Fibroblast of villous mesenchyme (primary cell): ENCODE measurements around the gene CHRNE. TPM values are rescaled to one million over a fixed set of nuclear protein-coding genes. Genes with fewer than 3 reads are reported as not detected.
A peak's percentile ranks its signal among the peaks of the same experiment; 100 is the strongest.
"Not testable (repeated sequence)": the region's sequence is repeated elsewhere in the genome, so short reads cannot be mapped to it uniquely, and the experiment has no call there.

Source experiments
- DNase-seq: peaks from one replicate; pipeline ENCODE4 v3.0.0-alpha.2; 2010; ENCODE audit warnings: low read depth
- H3K4me3 ChIP-seq: 2 replicates; pipeline ENCODE4 v1.5.1; 2011; ENCODE audit warnings: low read depth, mild to moderate bottlenecking, low read length
- total RNA-seq: library from RNA; depleted of rRNA; stranded (reverse); fragments of >200 nt; gene quantifications from 2 replicates; pipeline ENCODE4 v1.2.3, GENCODE V29; 2012
- TF ChIP-seq, protein P1 (sequence below): IDR thresholded peaks from 2 replicates; pipeline ENCODE4 v1.5.1; 2012; ENCODE audit warnings: low read depth, mild to moderate bottlenecking, low read length; ENCODE audit not compliant: insufficient read depth

Gene CHRNE
- total RNA-seq, 1 donor = under 0.01 TPM

DNA sequence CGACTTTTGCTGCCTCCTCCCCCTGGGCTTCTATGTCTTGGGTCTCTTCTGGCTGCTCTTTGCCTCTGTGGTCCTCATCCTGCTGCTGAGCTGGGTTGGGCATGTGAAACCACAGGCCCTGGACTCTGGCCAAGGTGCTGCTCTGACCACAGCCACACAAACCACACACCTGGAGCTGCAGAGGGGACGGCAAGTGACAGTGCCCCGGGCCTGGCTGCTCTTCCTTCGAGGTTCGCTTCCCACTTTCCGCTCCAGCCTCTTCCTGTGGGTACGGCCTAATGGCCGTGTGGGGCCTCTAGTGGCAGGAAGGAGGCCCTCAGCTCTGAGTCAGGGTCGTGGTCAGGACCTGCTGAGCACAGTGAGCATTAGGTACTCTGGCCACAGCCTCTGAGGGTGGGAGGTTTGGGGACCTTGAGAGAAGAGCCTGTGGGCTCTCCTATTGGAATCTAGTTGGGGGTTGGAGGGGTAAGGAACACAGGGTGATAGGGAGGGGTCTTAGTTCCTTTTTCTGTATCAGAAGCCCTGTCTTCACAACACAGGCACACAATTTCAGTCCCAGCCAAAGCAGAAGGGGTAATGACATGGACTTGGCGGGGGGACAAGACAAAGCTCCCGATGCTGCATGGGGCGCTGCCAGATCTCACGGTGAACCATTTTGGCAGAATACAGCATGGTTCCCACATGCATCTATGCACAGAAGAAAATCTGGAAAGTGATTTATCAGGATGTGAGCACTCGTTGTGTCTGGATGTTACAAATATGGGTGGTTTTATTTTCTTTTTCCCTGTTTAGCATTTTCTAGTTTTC lies 31.5 kb upstream of the CHRNE start:
- TF ChIP-seq, protein P1, sequence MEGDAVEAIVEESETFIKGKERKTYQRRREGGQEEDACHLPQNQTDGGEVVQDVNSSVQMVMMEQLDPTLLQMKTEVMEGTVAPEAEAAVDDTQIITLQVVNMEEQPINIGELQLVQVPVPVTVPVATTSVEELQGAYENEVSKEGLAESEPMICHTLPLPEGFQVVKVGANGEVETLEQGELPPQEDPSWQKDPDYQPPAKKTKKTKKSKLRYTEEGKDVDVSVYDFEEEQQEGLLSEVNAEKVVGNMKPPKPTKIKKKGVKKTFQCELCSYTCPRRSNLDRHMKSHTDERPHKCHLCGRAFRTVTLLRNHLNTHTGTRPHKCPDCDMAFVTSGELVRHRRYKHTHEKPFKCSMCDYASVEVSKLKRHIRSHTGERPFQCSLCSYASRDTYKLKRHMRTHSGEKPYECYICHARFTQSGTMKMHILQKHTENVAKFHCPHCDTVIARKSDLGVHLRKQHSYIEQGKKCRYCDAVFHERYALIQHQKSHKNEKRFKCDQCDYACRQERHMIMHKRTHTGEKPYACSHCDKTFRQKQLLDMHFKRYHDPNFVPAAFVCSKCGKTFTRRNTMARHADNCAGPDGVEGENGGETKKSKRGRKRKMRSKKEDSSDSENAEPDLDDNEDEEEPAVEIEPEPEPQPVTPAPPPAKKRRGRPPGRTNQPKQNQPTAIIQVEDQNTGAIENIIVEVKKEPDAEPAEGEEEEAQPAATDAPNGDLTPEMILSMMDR = peak; percentile 52
- H3K4me3 ChIP-seq = no peak overlapping the region
- peak; percentile 42 for DNase-seq

DNA sequence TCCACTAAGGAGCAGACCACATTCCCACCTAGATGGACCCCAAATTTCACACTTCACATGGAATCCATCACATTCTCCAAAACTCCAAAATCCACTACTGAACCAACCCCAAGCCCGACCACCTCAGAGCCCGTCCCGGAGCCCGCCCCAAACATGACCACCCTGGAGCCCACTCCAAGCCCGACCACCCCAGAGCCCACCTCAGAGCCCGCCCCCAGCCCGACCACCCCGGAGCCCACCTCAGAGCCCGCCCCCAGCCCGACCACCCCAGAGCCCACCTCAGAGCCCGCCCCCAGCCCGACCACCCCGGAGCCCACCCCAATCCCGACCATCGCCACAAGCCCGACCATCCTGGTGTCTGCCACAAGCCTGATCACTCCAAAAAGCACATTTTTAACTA lies 30.7 kb upstream of the CHRNE start:
- TF ChIP-seq, protein P1 = no peak
- no peak overlapping the region for H3K4me3 ChIP-seq
- DNase-seq = no peak

DNA sequence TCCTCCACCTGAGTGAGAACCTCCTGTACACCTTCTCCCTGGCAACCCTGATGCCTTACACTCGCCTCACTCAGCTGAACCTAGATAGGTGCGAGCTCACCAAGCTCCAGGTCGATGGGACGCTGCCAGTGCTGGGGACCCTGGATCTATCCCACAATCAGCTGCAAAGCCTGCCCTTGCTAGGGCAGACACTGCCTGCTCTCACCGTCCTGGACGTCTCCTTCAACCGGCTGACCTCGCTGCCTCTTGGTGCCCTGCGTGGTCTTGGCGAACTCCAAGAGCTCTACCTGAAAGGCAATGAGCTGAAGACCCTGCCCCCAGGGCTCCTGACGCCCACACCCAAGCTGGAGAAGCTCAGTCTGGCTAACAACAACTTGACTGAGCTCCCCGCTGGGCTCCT lies 29.9 kb upstream of the CHRNE start:
- DNase-seq = no peak
- no peak overlapping the region for H3K4me3 ChIP-seq
- TF ChIP-seq, protein P1 = no peak

DNA sequence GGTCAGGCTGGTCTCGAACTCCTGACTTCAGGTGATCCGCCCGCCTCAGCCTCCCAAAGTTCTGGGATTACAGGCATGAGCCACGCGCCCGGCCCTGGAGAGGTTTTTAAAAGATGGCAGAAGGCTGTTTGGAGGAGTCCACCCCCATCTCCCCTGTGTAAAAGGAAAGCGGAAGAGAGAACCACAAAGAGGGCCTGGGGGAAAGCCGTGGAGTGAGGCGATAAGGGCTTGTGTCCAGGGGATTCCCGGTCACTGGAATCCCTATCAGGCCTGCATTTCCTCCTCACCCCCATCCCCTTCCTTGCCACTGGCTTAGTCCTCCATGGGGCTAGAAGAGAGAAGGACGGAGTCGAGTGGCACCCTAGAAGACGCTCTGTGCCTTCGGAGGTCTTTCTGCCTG lies 29.1 kb upstream of the CHRNE start, which contains the start of gene GP1BA:
TSS of gene GP1BA (plus strand) at position 315 of the 400 bp plus-strand sequence. CDS start 328 bp downstream, outside the sequence.
- no peak within 1 kb of the TSS for H3K4me3 ChIP-seq
- TF ChIP-seq, protein P1 = no peak
- DNase-seq = no peak

DNA sequence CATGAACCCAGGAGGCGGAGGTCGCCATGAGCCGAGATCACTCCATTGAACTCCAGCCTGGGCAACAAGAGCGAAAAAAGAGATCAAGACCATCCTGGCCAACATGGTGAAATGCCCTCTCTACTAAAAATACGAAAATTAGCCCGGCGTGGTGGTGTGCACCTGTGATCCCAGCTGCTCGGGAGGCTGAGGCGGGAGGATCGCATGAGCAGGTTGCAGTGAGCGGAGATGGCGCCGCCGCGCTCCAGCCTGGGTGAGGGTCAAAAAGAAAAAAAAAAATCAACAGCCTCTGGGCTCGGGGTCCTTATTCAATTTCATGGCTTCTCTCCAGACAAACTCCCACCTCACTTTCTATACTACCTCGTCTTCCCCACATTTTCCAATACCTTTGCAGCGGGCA lies 26.0 kb upstream of the CHRNE start:
- TF ChIP-seq, protein P1 = no peak
- DNase-seq = no peak

DNA sequence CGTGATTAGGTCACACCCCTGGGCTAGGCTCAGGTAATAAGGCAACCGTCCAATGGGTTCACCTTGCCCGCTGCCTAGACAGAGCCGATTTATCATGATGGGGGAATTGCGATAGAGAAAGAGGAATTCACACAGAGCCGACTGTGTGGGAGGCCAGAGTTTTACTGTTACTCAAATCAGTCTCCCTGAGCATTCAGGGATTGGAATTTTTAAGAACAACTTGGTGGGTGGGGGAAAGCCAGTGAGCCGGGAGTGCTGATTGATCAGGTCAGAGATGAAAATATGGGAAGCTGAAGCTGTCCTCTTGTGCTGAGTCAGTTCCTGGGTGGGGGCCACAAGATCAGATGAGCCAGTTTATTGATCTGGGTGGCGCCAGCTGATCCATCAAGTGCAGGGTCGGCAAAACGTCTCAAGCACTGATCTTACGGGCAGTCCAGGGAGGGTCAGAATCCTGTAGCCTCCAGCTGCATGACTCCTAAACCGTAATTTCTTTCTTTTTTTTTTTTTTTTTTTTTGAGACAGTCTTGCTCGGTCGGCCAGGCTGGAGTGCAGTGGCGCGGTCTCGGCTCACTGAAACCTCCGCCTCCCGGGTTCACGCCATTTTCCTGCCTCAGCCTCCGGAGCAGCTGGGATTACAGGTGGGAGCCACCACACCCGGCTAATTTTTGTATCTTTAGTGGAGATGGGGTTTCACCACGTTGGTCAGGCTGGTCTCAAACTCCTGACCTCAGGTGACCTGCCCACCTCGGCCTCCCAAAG lies 23.9 kb upstream of the CHRNE start:
- DNase-seq, H3K4me3 ChIP-seq: not testable (repeated sequence)

More for the DNA sequence above, 26.0 kb upstream of the CHRNE start:
- no peak overlapping the region for H3K4me3 ChIP-seq

DNA sequence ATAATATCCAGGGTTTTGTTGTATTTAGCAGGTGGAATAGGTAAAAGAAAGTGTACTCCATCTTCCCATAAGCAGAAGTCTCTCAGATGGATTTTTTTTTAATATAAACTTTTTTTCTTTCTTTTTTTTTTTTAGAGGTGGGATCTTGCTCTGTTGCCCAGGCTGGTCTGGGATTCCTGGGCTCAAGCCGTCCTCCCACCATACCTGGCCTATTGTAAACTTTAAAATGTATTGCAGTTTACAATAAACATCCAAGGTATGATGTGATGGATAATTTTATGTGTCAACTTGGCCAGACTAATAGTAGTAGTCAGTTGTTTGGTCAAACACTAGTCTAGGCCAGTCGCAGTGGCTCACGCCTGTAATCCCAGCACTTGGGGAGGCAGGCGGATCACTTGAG lies 18.4 kb upstream of the CHRNE start:
- DNase-seq = no peak
- no peak overlapping the region for H3K4me3 ChIP-seq
- TF ChIP-seq, protein P1 = no peak
